ENCODE measurements around the gene PEDS1.

The PEDS1 gene

DNA sequence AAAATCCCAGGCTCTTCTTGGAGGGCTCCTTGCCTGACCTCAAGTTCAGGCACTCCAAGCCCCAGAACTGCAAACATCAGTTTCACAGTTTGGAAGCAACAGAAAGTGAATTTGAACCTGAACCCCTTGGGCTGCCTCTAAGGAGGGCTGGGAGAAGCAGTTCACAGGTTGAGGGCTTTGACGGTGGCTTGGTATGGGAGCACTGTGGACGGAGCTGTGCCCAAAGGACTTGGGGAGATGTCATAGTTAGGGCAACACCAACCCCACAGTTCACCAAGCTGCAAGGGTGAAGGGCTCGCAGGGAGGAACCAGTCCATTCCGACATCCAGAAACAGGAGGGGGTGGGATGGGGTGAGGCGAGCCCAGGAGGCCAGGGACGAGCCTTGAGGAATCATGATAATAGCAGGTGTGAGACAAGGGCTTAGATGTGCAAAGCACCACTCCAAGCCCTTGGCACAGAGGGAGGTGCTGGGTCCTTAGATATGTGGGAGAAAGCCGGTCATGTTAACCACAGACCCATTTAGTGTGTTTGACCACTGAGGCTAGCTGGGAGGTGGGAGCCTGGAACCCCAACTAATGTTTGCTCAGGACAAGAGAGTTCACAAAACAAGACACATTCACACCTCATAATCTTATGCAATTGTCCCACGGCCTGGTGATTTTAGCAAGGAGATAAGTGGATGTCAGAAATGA is 41.5 kb upstream of the PEDS1 start:
- Mint-ChIP-seq H3K9me3 (peaks cover 1% of the 10 kb centered on the region), H3K27me3 (ENCODE audit: low read depth) (peaks cover 11% of the 10 kb centered on the region), H3K4me1 (peaks cover 14% of the 10 kb centered on the region), H3K4me3 (peak overlapping the region in 2 of 3 experiments; percentile 47 to 70), H3K27ac (no peak overlapping the region), H3K36me3 (ENCODE audit: low read depth) (no peaks in the 10 kb centered on the region)
- TF ChIP-seq, protein P1, sequence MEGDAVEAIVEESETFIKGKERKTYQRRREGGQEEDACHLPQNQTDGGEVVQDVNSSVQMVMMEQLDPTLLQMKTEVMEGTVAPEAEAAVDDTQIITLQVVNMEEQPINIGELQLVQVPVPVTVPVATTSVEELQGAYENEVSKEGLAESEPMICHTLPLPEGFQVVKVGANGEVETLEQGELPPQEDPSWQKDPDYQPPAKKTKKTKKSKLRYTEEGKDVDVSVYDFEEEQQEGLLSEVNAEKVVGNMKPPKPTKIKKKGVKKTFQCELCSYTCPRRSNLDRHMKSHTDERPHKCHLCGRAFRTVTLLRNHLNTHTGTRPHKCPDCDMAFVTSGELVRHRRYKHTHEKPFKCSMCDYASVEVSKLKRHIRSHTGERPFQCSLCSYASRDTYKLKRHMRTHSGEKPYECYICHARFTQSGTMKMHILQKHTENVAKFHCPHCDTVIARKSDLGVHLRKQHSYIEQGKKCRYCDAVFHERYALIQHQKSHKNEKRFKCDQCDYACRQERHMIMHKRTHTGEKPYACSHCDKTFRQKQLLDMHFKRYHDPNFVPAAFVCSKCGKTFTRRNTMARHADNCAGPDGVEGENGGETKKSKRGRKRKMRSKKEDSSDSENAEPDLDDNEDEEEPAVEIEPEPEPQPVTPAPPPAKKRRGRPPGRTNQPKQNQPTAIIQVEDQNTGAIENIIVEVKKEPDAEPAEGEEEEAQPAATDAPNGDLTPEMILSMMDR (IDR thresholded peaks at IDR 0.05; ENCODE audit: unreplicated experiment in 3 of 3), result no peak

DNA sequence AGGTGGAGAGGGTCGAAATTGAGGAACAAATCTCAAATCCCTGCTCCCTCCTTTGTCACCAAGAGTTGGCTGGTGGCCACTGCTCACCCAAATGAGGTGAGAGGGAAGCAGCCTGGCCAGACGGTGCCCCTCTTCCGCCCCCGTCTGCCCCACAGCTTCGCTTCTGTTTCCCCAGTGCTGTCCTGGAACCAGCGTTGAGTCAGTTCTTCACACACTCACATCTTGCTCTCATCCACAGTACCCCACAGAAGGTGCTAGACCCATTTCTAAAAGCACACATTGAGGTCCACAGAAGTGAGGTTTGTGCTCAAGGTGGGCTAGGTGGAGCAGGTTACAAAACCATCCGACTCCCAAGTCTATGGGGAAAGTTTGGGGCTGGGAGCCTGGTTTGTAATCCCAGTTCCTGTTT is 40.9 kb upstream of the PEDS1 start:
- no peak overlapping the region for H3K27ac Mint-ChIP-seq
- H3K4me3 Mint-ChIP-seq, result peak overlapping the region in 2 of 3 experiments; percentile 47 to 70
- H3K4me1 Mint-ChIP-seq, result peaks cover 14% of the 10 kb centered on the region
- H3K36me3 Mint-ChIP-seq (ENCODE audit: low read depth), result no peaks in the 10 kb centered on the region
- no peaks in the 10 kb centered on the region for H3K9me3 Mint-ChIP-seq
- peaks cover 10% of the 10 kb centered on the region for H3K27me3 Mint-ChIP-seq (ENCODE audit: low read depth)
- TF ChIP-seq, protein P1 (IDR thresholded peaks at IDR 0.05; ENCODE audit: unreplicated experiment in 3 of 3), result no peak

DNA sequence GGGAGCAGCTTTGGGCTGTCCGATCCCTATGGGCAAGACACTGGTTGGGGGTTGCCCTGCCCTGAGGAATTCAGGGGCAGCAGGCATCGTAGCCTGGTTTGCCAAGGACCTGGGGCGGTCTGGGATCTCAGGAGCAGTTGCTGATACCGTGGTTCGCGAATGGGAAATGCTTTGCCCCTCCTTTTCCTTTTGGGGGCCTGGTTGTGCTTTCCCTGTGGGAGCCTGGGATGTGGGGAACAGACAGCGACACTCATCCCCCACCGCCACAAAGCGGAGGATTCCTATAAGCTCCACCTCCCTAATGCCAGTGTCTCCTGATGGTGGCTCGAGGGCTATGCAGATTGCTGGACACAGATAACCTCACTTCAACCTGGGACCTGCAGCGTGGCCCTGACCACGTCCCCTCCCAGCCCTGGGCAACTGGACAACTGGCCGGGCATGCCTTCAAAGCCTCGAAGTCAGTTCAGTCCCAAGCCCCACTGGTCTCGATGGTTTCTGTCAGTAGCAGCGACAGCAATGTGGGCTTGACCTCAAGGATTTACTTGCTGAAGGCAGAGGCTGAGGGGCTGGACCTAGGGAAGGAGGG is 40.4 kb upstream of the PEDS1 start:
- no peaks in the 10 kb centered on the region for H3K36me3 Mint-ChIP-seq (ENCODE audit: low read depth)
- H3K9me3 Mint-ChIP-seq, result no peaks in the 10 kb centered on the region
- H3K4me3 Mint-ChIP-seq, result peak overlapping the region; percentile 88 to 97 (median 96)
- TF ChIP-seq, protein P1 (IDR thresholded peaks at IDR 0.05; ENCODE audit: unreplicated experiment in 3 of 3), result no peak
- peaks cover 14% of the 10 kb centered on the region for H3K4me1 Mint-ChIP-seq
- H3K27me3 Mint-ChIP-seq (ENCODE audit: low read depth), result peaks cover 7% of the 10 kb centered on the region
- H3K27ac Mint-ChIP-seq, result no peak overlapping the region

DNA sequence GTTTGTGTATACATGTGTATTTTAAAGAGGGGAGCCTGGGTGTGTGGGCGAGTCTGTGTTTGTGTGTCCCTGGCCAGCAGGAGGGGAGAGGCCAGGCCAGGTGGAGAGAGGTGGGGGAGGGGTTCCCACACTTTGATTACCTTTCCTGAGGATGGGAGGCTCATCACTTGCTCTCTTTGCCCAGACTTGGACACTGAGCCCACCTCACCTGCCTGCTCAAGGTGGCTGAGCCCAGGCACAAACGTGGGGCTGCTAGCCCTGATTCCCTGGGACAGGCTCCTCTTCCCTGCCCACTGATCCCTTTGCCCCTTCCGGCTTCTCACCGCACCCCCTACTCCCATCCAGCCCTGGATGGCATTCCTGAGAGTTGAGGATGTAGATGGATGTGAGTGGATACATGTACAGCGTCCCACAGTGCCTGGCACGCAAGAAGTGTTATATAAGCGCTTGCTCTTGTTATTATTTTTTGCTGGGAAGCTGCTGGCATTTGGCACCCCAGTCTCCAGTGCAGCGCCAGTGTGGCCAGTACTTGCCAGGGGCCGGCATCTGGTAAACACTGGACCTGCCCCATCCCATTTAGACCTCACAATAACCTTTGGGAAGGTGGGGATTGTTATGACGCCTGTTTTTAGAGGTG is 39.8 kb upstream of the PEDS1 start:
- peaks cover 7% of the 10 kb centered on the region for H3K27me3 Mint-ChIP-seq (ENCODE audit: low read depth)
- H3K9me3 Mint-ChIP-seq, result no peaks in the 10 kb centered on the region
- peak overlapping the region in 2 of 3 experiments; percentile 91 to 97 for H3K27ac Mint-ChIP-seq
- TF ChIP-seq, protein P1 (IDR thresholded peaks at IDR 0.05; ENCODE audit: unreplicated experiment in 3 of 3), result no peak
- H3K4me1 Mint-ChIP-seq, result peaks cover 14% of the 10 kb centered on the region
- H3K36me3 Mint-ChIP-seq (ENCODE audit: low read depth), result no peaks in the 10 kb centered on the region
- peak overlapping the region; percentile 88 to 97 (median 96) for H3K4me3 Mint-ChIP-seq

DNA sequence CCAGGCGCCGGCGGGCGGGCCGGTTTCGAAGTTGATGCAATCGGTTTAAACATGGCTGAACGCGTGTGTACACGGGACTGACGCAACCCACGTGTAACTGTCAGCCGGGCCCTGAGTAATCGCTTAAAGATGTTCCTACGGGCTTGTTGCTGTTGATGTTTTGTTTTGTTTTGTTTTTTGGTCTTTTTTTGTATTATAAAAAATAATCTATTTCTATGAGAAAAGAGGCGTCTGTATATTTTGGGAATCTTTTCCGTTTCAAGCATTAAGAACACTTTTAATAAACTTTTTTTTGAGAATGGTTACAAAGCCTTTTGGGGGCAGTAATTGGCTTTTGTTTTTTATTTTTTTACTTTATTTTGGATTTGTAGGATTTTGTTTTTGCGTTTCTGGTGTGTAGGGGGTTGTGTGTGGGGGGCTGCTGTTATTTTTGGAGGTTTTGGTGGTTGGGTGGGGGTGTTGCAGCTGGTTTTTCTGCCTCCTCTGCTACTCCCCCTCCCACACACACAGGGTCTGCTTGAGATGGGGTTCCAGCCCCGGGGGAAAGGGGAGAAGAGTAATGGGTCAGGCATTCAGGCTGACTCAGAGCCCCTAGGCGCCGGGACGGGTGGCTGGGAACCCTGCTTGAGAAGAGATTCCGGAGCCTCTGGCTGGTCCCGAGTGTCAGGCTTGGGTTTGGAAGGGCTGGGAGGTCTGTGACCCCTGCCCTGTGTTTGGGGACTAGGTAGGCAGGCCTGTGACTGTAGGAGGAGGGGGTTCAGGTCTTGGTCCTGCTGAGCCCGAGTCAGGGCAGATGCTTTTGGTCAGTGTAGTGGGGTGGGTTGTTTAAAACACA is 39.1 kb upstream of the PEDS1 start:
- H3K27ac Mint-ChIP-seq, result peak overlapping the region; percentile 88 to 97 (median 91)
- H3K4me3 Mint-ChIP-seq, result peak overlapping the region; percentile 88 to 97 (median 96)

More for the DNA sequence above, 39.1 kb upstream of the PEDS1 start:
- TF ChIP-seq, protein P1 (IDR thresholded peaks at IDR 0.05; ENCODE audit: unreplicated experiment in 3 of 3), result no peak
- Mint-ChIP-seq H3K4me1 (peaks cover 14% of the 10 kb centered on the region), H3K36me3 (ENCODE audit: low read depth) (no peaks in the 10 kb centered on the region), H3K9me3 (no peaks in the 10 kb centered on the region), H3K27me3 (ENCODE audit: low read depth) (peaks cover 7% of the 10 kb centered on the region)

Measured in nephron (organoid).